Cardiac fibroblast (primary cell): ENCODE measurements around the gene ATP10A.
A peak's percentile ranks its signal among the peaks of the same experiment; 100 is the strongest.
"Not testable (repeated sequence)": the region's sequence is repeated elsewhere in the genome, so short reads cannot be mapped to it uniquely, and the experiment has no call there.

Experiments
- DNase-seq, 2 donors: peaks; one replicate each; pipeline versions ENCODE4 v3.0.0 to v3.0.0-alpha.2; 2010; ENCODE audit warnings: low read depth in 2 of 2
- H3K4me3 ChIP-seq, 2 donors: replicated peaks in 1 of 2; 1 replicate in 1 of 2; 2 replicates in 1 of 2; pipeline ENCODE4 v1.5.1; 2011; ENCODE audit warnings: low read depth in 2 of 2, low read length in 2 of 2, mild to moderate bottlenecking in 2 of 2, moderate library complexity in 1 of 2
- TF ChIP-seq, protein P1 (sequence below): IDR thresholded peaks from one replicate; pipeline ENCODE4 v1.5.1; 2011; ENCODE audit warnings: low read depth, mild to moderate bottlenecking, low read length, inconsistent platforms

ATP10A gene

DNA sequence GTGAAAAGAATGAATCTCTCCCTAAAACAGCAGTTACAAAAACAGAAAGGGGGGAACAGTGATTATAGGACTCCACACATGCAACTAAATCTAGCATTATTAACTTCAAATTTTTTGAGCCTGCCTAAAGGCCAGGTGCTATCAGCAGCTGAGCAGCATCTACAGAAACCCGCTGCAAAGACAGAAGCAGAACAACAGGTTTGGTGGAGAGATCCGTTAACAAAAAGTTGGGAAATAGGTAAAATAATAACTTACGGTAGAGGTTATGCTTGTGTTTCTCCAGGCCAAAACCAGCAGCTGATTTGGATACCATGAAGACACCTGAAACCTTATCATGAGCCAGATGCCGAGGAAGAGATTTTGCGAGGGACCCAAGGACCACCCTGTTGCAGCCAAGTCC lies 222.7 kb downstream of the ATP10A start:
- TF ChIP-seq, protein P1, sequence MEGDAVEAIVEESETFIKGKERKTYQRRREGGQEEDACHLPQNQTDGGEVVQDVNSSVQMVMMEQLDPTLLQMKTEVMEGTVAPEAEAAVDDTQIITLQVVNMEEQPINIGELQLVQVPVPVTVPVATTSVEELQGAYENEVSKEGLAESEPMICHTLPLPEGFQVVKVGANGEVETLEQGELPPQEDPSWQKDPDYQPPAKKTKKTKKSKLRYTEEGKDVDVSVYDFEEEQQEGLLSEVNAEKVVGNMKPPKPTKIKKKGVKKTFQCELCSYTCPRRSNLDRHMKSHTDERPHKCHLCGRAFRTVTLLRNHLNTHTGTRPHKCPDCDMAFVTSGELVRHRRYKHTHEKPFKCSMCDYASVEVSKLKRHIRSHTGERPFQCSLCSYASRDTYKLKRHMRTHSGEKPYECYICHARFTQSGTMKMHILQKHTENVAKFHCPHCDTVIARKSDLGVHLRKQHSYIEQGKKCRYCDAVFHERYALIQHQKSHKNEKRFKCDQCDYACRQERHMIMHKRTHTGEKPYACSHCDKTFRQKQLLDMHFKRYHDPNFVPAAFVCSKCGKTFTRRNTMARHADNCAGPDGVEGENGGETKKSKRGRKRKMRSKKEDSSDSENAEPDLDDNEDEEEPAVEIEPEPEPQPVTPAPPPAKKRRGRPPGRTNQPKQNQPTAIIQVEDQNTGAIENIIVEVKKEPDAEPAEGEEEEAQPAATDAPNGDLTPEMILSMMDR = no peak
- no peak for DNase-seq
- no peak overlapping the region for H3K4me3 ChIP-seq

DNA sequence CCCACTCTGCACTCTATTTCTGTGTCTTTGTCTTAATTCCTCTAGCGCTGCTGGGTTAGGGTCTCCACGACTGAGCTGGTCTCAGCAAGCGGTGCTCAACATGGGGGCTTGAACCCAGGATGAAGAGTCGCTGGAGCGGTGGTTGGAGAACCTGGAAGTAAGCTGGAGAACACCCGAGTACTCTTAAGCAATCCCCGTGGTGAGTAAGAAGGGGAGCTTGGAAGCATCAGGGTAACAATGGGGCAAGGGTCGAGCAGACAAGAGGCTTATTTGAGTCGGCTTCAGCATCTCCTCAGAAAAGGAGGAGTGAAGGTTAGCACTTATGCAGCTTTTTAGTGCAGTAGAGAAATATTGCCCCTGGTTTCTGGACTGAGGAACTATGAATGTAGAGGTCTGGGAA lies 226.6 kb downstream of the ATP10A start:
- H3K4me3 ChIP-seq, DNase-seq: not testable (repeated sequence)

DNA sequence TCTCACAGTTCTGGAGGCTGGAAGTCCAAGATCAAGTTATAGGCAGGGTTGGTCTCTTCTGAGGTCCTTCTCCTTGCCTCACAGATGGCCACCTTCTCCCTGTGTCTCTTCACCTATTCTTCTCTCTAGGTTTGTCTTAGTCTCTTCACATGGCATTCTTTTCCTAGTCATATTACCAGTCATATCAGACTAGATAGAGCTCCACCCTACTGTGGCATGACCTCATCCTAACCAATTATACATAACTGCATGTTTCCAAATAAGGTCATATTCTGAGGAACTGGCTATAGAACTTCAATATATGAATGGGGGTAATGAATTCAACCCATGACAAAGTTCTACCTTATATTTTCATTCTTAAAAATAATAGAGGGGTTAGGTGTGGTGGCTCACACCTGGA lies 227.9 kb downstream of the ATP10A start:
- TF ChIP-seq, protein P1 = no peak
- peak in 1 of 2 donors; percentile 0 for DNase-seq
- no peak overlapping the region for H3K4me3 ChIP-seq

DNA sequence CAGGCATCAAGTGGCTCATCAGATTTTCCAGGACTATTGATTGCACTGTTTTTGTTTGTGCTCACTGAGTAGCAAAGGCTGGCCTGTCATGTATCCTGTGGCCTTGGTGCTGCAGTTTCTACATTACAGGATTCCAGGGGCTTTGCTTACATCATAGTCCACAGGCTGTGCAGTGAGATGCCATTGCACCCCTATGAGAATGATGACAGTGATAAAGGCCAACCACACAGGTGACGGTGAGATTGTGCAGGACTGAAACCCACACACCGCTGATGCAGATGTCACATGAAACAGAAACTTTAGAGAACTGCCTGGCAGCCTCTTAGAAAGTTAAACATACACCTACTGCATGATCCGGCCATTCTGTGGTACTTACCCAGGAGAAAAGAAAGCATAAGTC lies 229.3 kb downstream of the ATP10A start:
- TF ChIP-seq, protein P1 = no peak
- H3K4me3 ChIP-seq = no peak overlapping the region
- DNase-seq = no peak

DNA sequence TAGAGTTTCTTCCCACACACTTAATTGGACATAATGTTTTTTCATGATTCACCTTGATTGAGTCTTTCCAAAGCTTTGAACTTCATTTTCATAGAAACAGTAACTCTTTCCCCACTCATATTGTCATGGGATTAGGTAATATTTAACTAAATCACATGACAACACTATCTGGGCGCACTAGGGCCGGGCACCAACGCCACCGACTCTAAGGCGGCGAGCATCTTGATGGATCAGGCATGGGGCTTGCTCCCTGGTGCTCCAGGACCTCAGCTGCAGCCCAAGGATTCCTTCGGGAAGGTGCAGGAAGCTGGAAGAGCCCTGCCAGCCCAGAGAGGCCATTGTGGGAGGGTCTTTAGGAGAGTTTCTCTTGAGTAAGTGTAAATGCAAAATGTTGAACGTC lies 231.2 kb downstream of the ATP10A start:
- no peak overlapping the region for H3K4me3 ChIP-seq
- TF ChIP-seq, protein P1 = no peak
- DNase-seq = no peak
